ENCODE measurements around the gene MTHFSD. TPM values are rescaled to one million over a fixed set of nuclear protein-coding genes. Genes with fewer than 3 reads are reported as not detected.
"Not testable (repeated sequence)": the region's sequence is repeated elsewhere in the genome, so short reads cannot be mapped to it uniquely, and the experiment has no call there.

The MTHFSD gene
- total and polyA plus RNA-seq, 3 experiments from 2014 or later, result 21.9 to 25.0 (median 23.0) TPM

DNA sequence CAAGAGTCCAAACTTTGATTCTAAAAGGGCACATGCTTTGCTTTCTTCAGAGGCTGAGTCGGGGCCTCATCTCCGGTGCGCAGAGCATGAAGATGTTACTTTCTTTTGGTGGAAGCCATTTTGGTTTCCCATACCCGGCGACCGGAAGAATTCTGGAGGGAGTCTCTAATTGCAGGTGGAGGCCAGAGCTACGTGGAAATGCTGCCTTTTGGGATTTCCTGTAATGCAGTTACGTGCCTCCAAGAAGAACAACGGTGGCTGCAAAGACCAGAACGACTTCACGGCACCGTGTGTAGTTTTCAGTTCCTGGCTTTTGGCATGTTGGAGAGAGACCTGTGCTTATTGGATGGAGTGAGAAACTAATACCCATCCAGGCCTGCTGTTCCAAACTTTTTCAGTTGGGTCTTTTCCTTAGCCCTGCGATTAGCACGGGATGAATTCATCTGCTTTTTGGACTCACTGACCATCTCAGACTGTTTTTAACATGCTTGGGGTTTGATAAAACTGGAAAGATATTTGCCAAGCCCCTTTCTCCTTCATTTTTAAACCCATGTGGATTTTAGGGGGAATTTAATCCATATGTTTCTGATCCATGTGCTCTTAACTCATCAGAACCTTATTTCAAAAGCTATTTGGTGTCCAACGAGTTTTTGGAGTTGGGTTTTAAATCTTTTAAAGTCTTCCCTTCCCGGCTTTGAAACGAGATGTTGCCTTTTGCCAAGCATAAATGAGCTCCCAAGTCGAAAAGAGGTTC is 42.3 kb upstream of the MTHFSD start:
- Histone ChIP-seq H3K27me3 (ENCODE audit: insufficient read depth, low read length, poor library complexity, severe bottlenecking) (no peaks in the 10 kb centered on the region), H3K27ac (ENCODE audit: low read depth, low read length) (no peak overlapping the region), H3K36me3 (ENCODE audit: insufficient read depth, low read length) (no peaks in the 10 kb centered on the region), H3K4me3 (ENCODE audit: low read length) (no peak overlapping the region), H3K9me3 (ENCODE audit: low read length) (no peaks in the 10 kb centered on the region), H3K4me1 (ENCODE audit: insufficient read depth, low read length) (no peaks in the 10 kb centered on the region)
- POLR2A ChIA-PET, result no interaction called here
- Mint-ChIP-seq H3K9me3 (no peaks in the 10 kb centered on the region), H3K36me3 (no peaks in the 10 kb centered on the region), H3K4me3 (no peak overlapping the region), H3K27me3 (peaks cover 36 to 50% of the 10 kb centered on the region in 2 donors), H3K27ac (no peak overlapping the region), H3K4me1 (no peaks in the 10 kb centered on the region)
- no peak for DNase-seq
- CTCF ChIA-PET, result no interaction called here

GRCh38 chr16:86595983-86596605 is 41.1 kb upstream of the MTHFSD start:
- Mint-ChIP-seq H3K9me3 (no peaks in the 10 kb centered on the region), H3K4me3 (no peak overlapping the region), H3K36me3 (no peaks in the 10 kb centered on the region), H3K27ac (no peak overlapping the region), H3K4me1 (no peaks in the 10 kb centered on the region), H3K27me3 (peaks cover 38 to 51% of the 10 kb centered on the region in 2 donors)
- H3K4me3 ChIP-seq (ENCODE audit: low read length), result no peak overlapping the region
- H3K4me1 ChIP-seq (ENCODE audit: insufficient read depth, low read length), result no peaks in the 10 kb centered on the region
- H3K27me3 ChIP-seq (ENCODE audit: insufficient read depth, low read length, poor library complexity, severe bottlenecking), result no peaks in the 10 kb centered on the region
- H3K36me3 ChIP-seq (ENCODE audit: insufficient read depth, low read length), result no peaks in the 10 kb centered on the region
- H3K27ac ChIP-seq (ENCODE audit: low read depth, low read length), result no peak overlapping the region
- no peak for DNase-seq
- POLR2A ChIA-PET, result no interaction called here
- no peaks in the 10 kb centered on the region for H3K9me3 ChIP-seq (ENCODE audit: low read length)
- CTCF ChIA-PET, result no interaction called here

GRCh38 chr16:86594721-86595120 is 39.7 kb upstream of the MTHFSD start:
- Histone ChIP-seq H3K4me1 (ENCODE audit: insufficient read depth, low read length) (no peaks in the 10 kb centered on the region), H3K27me3 (ENCODE audit: insufficient read depth, low read length, poor library complexity, severe bottlenecking) (no peaks in the 10 kb centered on the region), H3K27ac (ENCODE audit: low read depth, low read length) (no peak overlapping the region), H3K9me3 (ENCODE audit: low read length) (no peaks in the 10 kb centered on the region), H3K36me3 (ENCODE audit: insufficient read depth, low read length) (no peaks in the 10 kb centered on the region), H3K4me3 (ENCODE audit: low read length) (no peak overlapping the region)
- no peak for DNase-seq
- POLR2A ChIA-PET, result no interaction called here
- no peak overlapping the region for H3K27ac Mint-ChIP-seq
- no peaks in the 10 kb centered on the region for H3K9me3 Mint-ChIP-seq
- no peak overlapping the region for H3K4me3 Mint-ChIP-seq
- CTCF ChIA-PET, result no interaction called here
- no peaks in the 10 kb centered on the region for H3K4me1 Mint-ChIP-seq
- H3K36me3 Mint-ChIP-seq, result no peaks in the 10 kb centered on the region
- peaks cover 33 to 45% of the 10 kb centered on the region in 2 donors for H3K27me3 Mint-ChIP-seq

GRCh38 chr16:86593913-86594620 is 39.0 kb upstream of the MTHFSD start:
- H3K36me3 Mint-ChIP-seq, result no peaks in the 10 kb centered on the region
- no peaks in the 10 kb centered on the region for H3K4me1 Mint-ChIP-seq

DNA sequence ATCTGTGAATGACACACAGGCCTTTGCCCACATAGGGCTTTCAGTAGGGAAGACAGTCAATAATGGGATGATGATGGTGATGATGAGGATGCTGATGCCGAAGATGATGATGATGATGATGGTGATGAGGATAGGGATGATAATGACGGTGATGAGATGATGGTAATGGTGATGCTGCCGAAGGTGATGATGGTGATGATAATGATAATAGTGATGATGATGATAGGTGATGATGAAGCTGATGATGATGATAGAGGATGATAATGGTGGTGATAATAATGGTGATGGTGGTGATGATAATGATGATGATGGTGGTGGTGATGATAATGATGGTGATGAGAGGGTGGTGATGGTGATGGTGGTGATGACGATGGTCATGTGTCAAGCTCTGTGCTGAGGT is 36.2 kb upstream of the MTHFSD start:
- Histone ChIP-seq H3K9me3 (ENCODE audit: low read length) (no peaks in the 10 kb centered on the region), H3K27ac (ENCODE audit: low read depth, low read length) (no peak overlapping the region), H3K36me3 (ENCODE audit: insufficient read depth, low read length) (no peaks in the 10 kb centered on the region), H3K4me3 (ENCODE audit: low read length) (no peak overlapping the region), H3K4me1 (ENCODE audit: insufficient read depth, low read length) (no peaks in the 10 kb centered on the region), H3K27me3 (ENCODE audit: insufficient read depth, low read length, poor library complexity, severe bottlenecking) (no peaks in the 10 kb centered on the region)
- POLR2A ChIA-PET, result no interaction called here
- no peak overlapping the region for H3K27ac Mint-ChIP-seq
- no peaks in the 10 kb centered on the region for H3K9me3 Mint-ChIP-seq
- peaks cover 25 to 36% of the 10 kb centered on the region in 2 donors for H3K27me3 Mint-ChIP-seq
- no peak for DNase-seq
- H3K36me3 Mint-ChIP-seq, result no peaks in the 10 kb centered on the region
- no peak overlapping the region for H3K4me3 Mint-ChIP-seq
- CTCF ChIA-PET, result no interaction called here
- H3K4me1 Mint-ChIP-seq, result no peaks in the 10 kb centered on the region

More at GRCh38 chr16:86593913-86594620, 39.0 kb upstream of the MTHFSD start:
- no peaks in the 10 kb centered on the region for H3K36me3 ChIP-seq (ENCODE audit: insufficient read depth, low read length)
- no peaks in the 10 kb centered on the region for H3K9me3 ChIP-seq (ENCODE audit: low read length)
- H3K27ac ChIP-seq (ENCODE audit: low read depth, low read length), result no peak overlapping the region
- CTCF ChIA-PET, result no interaction called here
- no peaks in the 10 kb centered on the region for H3K27me3 ChIP-seq (ENCODE audit: insufficient read depth, low read length, poor library complexity, severe bottlenecking)
- Mint-ChIP-seq H3K4me3 (no peak overlapping the region), H3K27me3 (peaks cover 32 to 45% of the 10 kb centered on the region in 2 donors), H3K27ac (no peak overlapping the region), H3K9me3 (no peaks in the 10 kb centered on the region)
- POLR2A ChIA-PET, result no interaction called here
- no peak overlapping the region for H3K4me3 ChIP-seq (ENCODE audit: low read length)
- DNase-seq, result no peak
- H3K4me1 ChIP-seq (ENCODE audit: insufficient read depth, low read length), result no peaks in the 10 kb centered on the region

GRCh38 chr16:86590501-86591144 is 35.6 kb upstream of the MTHFSD start:
- H3K4me1 ChIP-seq (ENCODE audit: insufficient read depth, low read length), result no peaks in the 10 kb centered on the region
- H3K4me3 ChIP-seq (ENCODE audit: low read length), result no peak overlapping the region
- no peaks in the 10 kb centered on the region for H3K36me3 ChIP-seq (ENCODE audit: insufficient read depth, low read length)
- Mint-ChIP-seq H3K4me1 (no peaks in the 10 kb centered on the region), H3K36me3 (no peaks in the 10 kb centered on the region), H3K27ac (no peak overlapping the region), H3K9me3 (no peaks in the 10 kb centered on the region), H3K27me3 (peaks cover 25 to 33% of the 10 kb centered on the region in 2 donors), H3K4me3 (no peak overlapping the region)
- no peak for DNase-seq
- ChIA-PET POLR2A (no interaction called here), CTCF (no interaction called here)
- H3K9me3 ChIP-seq (ENCODE audit: low read length), result no peaks in the 10 kb centered on the region
- H3K27ac ChIP-seq (ENCODE audit: low read depth, low read length), result no peak overlapping the region
- no peaks in the 10 kb centered on the region for H3K27me3 ChIP-seq (ENCODE audit: insufficient read depth, low read length, poor library complexity, severe bottlenecking)

DNA sequence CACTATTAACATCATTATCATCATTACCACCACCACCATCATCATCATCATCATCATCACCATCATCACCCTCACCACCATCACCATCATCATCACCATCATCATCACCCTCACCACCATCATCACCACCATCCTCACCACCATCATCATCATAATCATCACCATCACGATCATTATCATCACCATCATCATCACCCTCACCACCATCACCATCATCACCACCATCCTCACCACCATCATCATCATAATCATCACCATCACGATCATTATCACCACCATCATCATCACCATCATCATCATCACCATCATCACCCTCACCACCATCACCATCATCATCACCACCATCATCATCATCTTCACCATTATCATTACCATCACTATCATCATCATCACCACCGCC is 32.9 kb upstream of the MTHFSD start:
- H3K4me1 Mint-ChIP-seq; H3K9me3 ChIP-seq (ENCODE audit: low read length); H3K4me1 ChIP-seq (ENCODE audit: insufficient read depth, low read length); H3K27me3 ChIP-seq (ENCODE audit: insufficient read depth, low read length, poor library complexity, severe bottlenecking); H3K27ac Mint-ChIP-seq; CTCF ChIA-PET; POLR2A ChIA-PET; H3K36me3 ChIP-seq (ENCODE audit: insufficient read depth, low read length); H3K36me3 Mint-ChIP-seq; H3K27ac ChIP-seq (ENCODE audit: low read depth, low read length); H3K4me3 ChIP-seq (ENCODE audit: low read length); H3K9me3 Mint-ChIP-seq; DNase-seq; H3K4me3 Mint-ChIP-seq: not testable (repeated sequence)
- peaks cover 9 to 23% of the 10 kb centered on the region in 2 donors for H3K27me3 Mint-ChIP-seq

DNA sequence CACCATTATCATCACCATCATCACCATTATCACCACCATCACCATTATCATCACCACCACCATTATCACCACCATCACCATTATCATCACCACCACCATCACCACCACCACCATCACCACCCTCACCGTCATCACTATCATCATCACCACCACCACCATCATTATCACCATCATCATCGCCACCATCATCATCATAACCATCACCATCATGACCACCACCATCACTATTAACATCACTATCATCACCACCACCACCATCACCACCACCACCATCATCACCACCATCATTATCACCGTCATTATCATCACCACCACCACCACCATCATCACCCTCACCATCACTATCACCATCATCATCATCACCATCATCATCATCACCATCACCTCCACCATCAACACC is 32.5 kb upstream of the MTHFSD start:
- Mint-ChIP-seq H3K36me3 (no peaks in the 10 kb centered on the region), H3K9me3 (no peaks in the 10 kb centered on the region), H3K4me1 (no peaks in the 10 kb centered on the region), H3K27me3 (peaks cover 9 to 21% of the 10 kb centered on the region in 2 donors), H3K27ac (no peak overlapping the region), H3K4me3 (no peak overlapping the region)
- no peaks in the 10 kb centered on the region for H3K4me1 ChIP-seq (ENCODE audit: insufficient read depth, low read length)
- ChIA-PET CTCF (no interaction called here), POLR2A (no interaction called here)
- no peak overlapping the region for H3K27ac ChIP-seq (ENCODE audit: low read depth, low read length)
- H3K4me3 ChIP-seq (ENCODE audit: low read length), result no peak overlapping the region
- no peak for DNase-seq
- no peaks in the 10 kb centered on the region for H3K9me3 ChIP-seq (ENCODE audit: low read length)
- no peaks in the 10 kb centered on the region for H3K36me3 ChIP-seq (ENCODE audit: insufficient read depth, low read length)
- H3K27me3 ChIP-seq (ENCODE audit: insufficient read depth, low read length, poor library complexity, severe bottlenecking), result no peaks in the 10 kb centered on the region
